Mesendoderm (in vitro differentiated cells): ENCODE results near the gene RAB43.
"Not testable (repeated sequence)": the region's sequence is repeated elsewhere in the genome, so short reads cannot be mapped to it uniquely, and the experiment has no call there.

Source experiments
- DNase-seq: peaks from one replicate; pipeline ENCODE4 v3.0.0; 2013
- H2AK5ac ChIP-seq: 2 replicates; pipeline ENCODE4 v1.6.1; 2013; ENCODE audit warnings: low read length, inconsistent platforms
- H2BK120ac ChIP-seq: 2 replicates; pipeline ENCODE4 v1.6.1; 2013; ENCODE audit warnings: low read depth, mild to moderate bottlenecking, low read length, moderate library complexity, mixed read lengths
- H2BK15ac ChIP-seq: replicated peaks from 2 replicates; pipeline ENCODE4 v1.6.1; 2013; ENCODE audit warnings: low read depth, mild to moderate bottlenecking, moderate library complexity
- H2BK5ac ChIP-seq: 2 replicates; pipeline ENCODE4 v1.6.1; 2013; ENCODE audit warnings: low read length, inconsistent platforms
- H3K18ac ChIP-seq: 2 replicates; pipeline ENCODE4 v1.6.1; 2013; ENCODE audit warnings: mild to moderate bottlenecking, low read length, mixed read lengths
- H3K23ac ChIP-seq: one replicate; pipeline ENCODE4 v1.6.1; 2013; ENCODE audit warnings: low read length
- H3K27ac ChIP-seq: 2 replicates; pipeline ENCODE4 v1.5.1; 2013; ENCODE audit warnings: low read depth, mild to moderate bottlenecking, inconsistent platforms, low read length, moderate library complexity
- H3K27me3 ChIP-seq: 2 replicates; pipeline ENCODE4 v1.6.1; 2013; ENCODE audit warnings: low read length, control low read depth, mild to moderate bottlenecking, inconsistent platforms; ENCODE audit not compliant: insufficient read depth, poor library complexity
- H3K36me3 ChIP-seq: 2 replicates; pipeline ENCODE4 v1.6.1; 2013; ENCODE audit warnings: low read length, inconsistent platforms; ENCODE audit not compliant: control insufficient read depth, insufficient read depth
- H3K4ac ChIP-seq: one replicate; pipeline ENCODE4 v1.6.1; 2013; ENCODE audit warnings: low read depth, mild to moderate bottlenecking, low read length, moderate library complexity
- H3K4me1 ChIP-seq: 2 replicates; pipeline ENCODE4 v1.6.1; 2013; ENCODE audit warnings: low read depth, low read length, inconsistent platforms; ENCODE audit not compliant: control insufficient read depth
- H3K4me2 ChIP-seq: 2 replicates; pipeline ENCODE4 v1.6.1; 2013; ENCODE audit warnings: low read length
- H3K4me3 ChIP-seq: 2 replicates; pipeline ENCODE4 v1.5.1; 2013; ENCODE audit warnings: mild to moderate bottlenecking, low read length
- H3K56ac ChIP-seq: one replicate; pipeline ENCODE4 v1.6.1; 2013; ENCODE audit warnings: low read length
- H3K79me1 ChIP-seq: 2 replicates; pipeline ENCODE4 v1.6.1; 2013; ENCODE audit warnings: low read length, inconsistent platforms
- H3K79me2 ChIP-seq: 2 replicates; pipeline ENCODE4 v1.6.1; 2013; ENCODE audit warnings: mild to moderate bottlenecking, low read length; ENCODE audit not compliant: control insufficient read depth, insufficient read depth
- H3K9ac ChIP-seq: 2 replicates; pipeline ENCODE4 v1.6.1; 2013; ENCODE audit warnings: low read length, inconsistent platforms
- H4K5ac ChIP-seq: one replicate; pipeline ENCODE4 v1.6.1; 2013; ENCODE audit warnings: low read length
- H4K8ac ChIP-seq: one replicate; pipeline ENCODE4 v1.6.1; 2013; ENCODE audit warnings: low read depth, mild to moderate bottlenecking, control low read depth, low read length, moderate library complexity
- WGBS: extraction: QIAGEN DNeasy Blood & Tissue Kit; methylation state at CpG from one replicate; pipeline ENCODE4 v1.1.7; 2013; ENCODE audit warnings: low lambda C conversion rate, missing lambda C conversion rate; ENCODE audit not compliant: insufficient coverage; ENCODE audit errors: extremely low coverage; 5-methylcytosine and 5-hydroxymethylcytosine counted together

The RAB43 gene

GRCh38 chr3:129161860-129162271 is 40.3 kb upstream of the RAB43 start:
- Histone ChIP-seq H3K4ac (no peak overlapping the region), H2AK5ac (no peak overlapping the region)
- peak; percentile 55 for DNase-seq

DNA sequence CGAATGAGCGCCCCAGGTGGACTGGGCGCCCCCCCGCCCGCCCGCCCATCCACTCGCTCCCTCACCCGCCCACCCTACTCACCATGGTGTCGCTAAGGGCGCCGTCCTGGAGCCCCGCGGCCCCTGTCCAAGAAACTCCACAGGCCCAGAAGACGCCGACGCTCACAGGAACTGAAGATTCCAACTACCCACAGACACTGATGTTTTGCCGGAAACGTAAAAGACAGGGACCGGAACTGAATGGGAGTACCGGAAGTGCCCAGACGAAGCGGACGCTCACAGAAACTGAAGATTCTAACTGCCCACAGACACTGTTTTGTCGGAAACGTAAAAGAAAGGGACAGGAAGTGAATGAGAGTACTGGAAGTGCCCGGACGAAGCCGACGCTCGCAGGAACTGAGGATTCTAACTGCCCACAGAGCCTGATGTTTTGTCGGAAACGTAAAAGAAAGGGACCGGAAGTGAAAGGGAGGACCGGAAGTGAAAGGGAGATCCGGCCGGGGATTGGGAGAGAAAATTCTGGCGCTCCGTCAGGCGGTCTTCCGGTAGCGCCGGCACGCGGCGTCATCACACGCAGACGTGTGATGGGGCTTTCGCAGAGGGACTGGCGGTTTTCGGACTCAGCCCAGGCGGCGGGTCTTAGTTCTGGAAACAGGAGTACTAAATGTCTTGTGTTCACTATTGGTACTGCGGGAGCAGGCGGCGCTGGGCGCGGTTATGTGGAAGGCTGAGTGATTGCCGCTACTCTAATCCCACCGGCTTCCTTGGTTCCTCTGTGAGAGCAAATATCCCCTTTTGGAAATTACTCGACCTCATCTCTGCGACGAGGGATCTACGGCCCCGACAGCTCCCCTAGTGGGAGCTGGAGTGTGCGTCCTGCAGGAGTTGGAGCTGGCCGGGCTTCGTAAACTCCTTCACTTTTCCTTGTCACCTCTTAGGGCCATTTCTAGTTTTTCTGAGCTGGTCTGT is 39.6 kb upstream of the RAB43 start, which contains the start of gene ISY1:
TSS of gene ISY1 (minus strand) at position 173 of the 969 bp plus-strand sequence. CDS start at position 85, 88 bp downstream.
- peaks cover 13% of the 10 kb centered on the region for H3K79me2 ChIP-seq
- peak; percentile 98 for DNase-seq
- peak within 1 kb of the TSS; percentile 94 for H3K27ac ChIP-seq
- no peak within 1 kb of the TSS for H2AK5ac ChIP-seq
- peaks cover 6% of the 10 kb centered on the region for H3K79me1 ChIP-seq
- peak within 1 kb of the TSS; percentile 94 for H3K56ac ChIP-seq
- H3K36me3 ChIP-seq: no peaks in the 10 kb centered on the region
- H3K4me2 ChIP-seq: peak within 1 kb of the TSS; percentile 86
- no peak within 1 kb of the TSS for H3K23ac ChIP-seq
- H4K5ac ChIP-seq: peak within 1 kb of the TSS; percentile 76
- peaks cover 2% of the 10 kb centered on the region for H3K27me3 ChIP-seq
- peak within 1 kb of the TSS; percentile 58 for H4K8ac ChIP-seq
- H3K18ac ChIP-seq: peak within 1 kb of the TSS; percentile 43
- H2BK15ac ChIP-seq: no peak within 1 kb of the TSS
- peak within 1 kb of the TSS; percentile 90 for H3K4ac ChIP-seq
- peak within 1 kb of the TSS; percentile 67 for H2BK120ac ChIP-seq
- peak within 1 kb of the TSS; percentile 69 for H2BK5ac ChIP-seq
- H3K4me1 ChIP-seq: no peaks in the 10 kb centered on the region
- WGBS: no CpG with 5 or more reads among the region's 67 CpGs
- peak within 1 kb of the TSS; percentile 75 for H3K4me3 ChIP-seq
- peak within 1 kb of the TSS; percentile 84 for H3K9ac ChIP-seq

More at GRCh38 chr3:129161860-129162271, 40.3 kb upstream of the RAB43 start:
- H3K4me3 ChIP-seq: peak overlapping the region; percentile 74
- no peak overlapping the region for H2BK15ac ChIP-seq
- H3K56ac ChIP-seq: peak overlapping the region; percentile 94
- peaks cover 2% of the 10 kb centered on the region for H3K27me3 ChIP-seq
- H2BK5ac ChIP-seq: no peak overlapping the region
- H3K79me2 ChIP-seq: peaks cover 13% of the 10 kb centered on the region
- H4K5ac ChIP-seq: no peak overlapping the region
- no CpG with 5 or more reads among the region's 12 CpGs for WGBS
- peak overlapping the region; percentile 86 for H3K4me2 ChIP-seq
- H2BK120ac ChIP-seq: no peak overlapping the region
- H4K8ac ChIP-seq: peak overlapping the region; percentile 58
- H3K79me1 ChIP-seq: peaks cover 6% of the 10 kb centered on the region
- no peak overlapping the region for H3K23ac ChIP-seq
- H3K4me1 ChIP-seq: no peaks in the 10 kb centered on the region
- H3K27ac ChIP-seq: peak overlapping the region; percentile 83
- H3K36me3 ChIP-seq: no peaks in the 10 kb centered on the region
- no peak overlapping the region for H3K18ac ChIP-seq
- peak overlapping the region; percentile 84 for H3K9ac ChIP-seq

GRCh38 chr3:129144786-129145185 is 23.2 kb upstream of the RAB43 start:
- Histone ChIP-seq H3K18ac (no peak overlapping the region), H3K4me3 (no peak overlapping the region), H3K79me2 (no peaks in the 10 kb centered on the region), H2AK5ac (no peak overlapping the region), H3K27ac (no peak overlapping the region), H3K36me3 (peaks cover 2% of the 10 kb centered on the region), H2BK120ac (no peak overlapping the region), H3K56ac (no peak overlapping the region), H2BK5ac (no peak overlapping the region), H3K23ac (no peak overlapping the region), H3K4me2 (no peak overlapping the region), H2BK15ac (no peak overlapping the region), H4K8ac (no peak overlapping the region), H3K4me1 (no peaks in the 10 kb centered on the region), H4K5ac (no peak overlapping the region), H3K4ac (no peak overlapping the region), H3K79me1 (no peaks in the 10 kb centered on the region), H3K27me3 (peaks cover 3% of the 10 kb centered on the region), H3K9ac (no peak overlapping the region)
- DNase-seq: no peak

- H3K4me3 ChIP-seq, H3K79me1 ChIP-seq, H3K9ac ChIP-seq, H3K18ac ChIP-seq, DNase-seq, H3K4me2 ChIP-seq, H3K4ac ChIP-seq, H3K36me3 ChIP-seq, H2AK5ac ChIP-seq, H2BK15ac ChIP-seq, H3K27ac ChIP-seq, H3K56ac ChIP-seq, H3K79me2 ChIP-seq, H3K23ac ChIP-seq, H3K4me1 ChIP-seq, H4K5ac ChIP-seq, H2BK120ac ChIP-seq, H2BK5ac ChIP-seq, H4K8ac ChIP-seq, H3K27me3 ChIP-seq: not testable (repeated sequence)
- no CpG with 5 or more reads among the region's 5 CpGs for WGBS
Measured at GRCh38 chr3:129141011-129141410, 19.4 kb upstream of the RAB43 start.

- Histone ChIP-seq H3K36me3 (no peaks in the 10 kb centered on the region), H4K5ac (no peak overlapping the region), H3K4ac (no peak overlapping the region), H2BK120ac (no peak overlapping the region), H3K4me2 (no peak overlapping the region), H3K27me3 (no peaks in the 10 kb centered on the region), H3K79me2 (no peaks in the 10 kb centered on the region), H3K56ac (no peak overlapping the region), H2AK5ac (no peak overlapping the region), H2BK15ac (no peak overlapping the region), H3K4me1 (no peaks in the 10 kb centered on the region), H4K8ac (no peak overlapping the region), H3K79me1 (no peaks in the 10 kb centered on the region), H3K23ac (no peak overlapping the region), H2BK5ac (no peak overlapping the region), H3K9ac (no peak overlapping the region), H3K18ac (no peak overlapping the region), H3K4me3 (no peak overlapping the region), H3K27ac (no peak overlapping the region)
- no peak for DNase-seq
- WGBS: no CpG with 5 or more reads among the region's 1 CpG
Measured at GRCh38 chr3:129139911-129140310, 18.3 kb upstream of the RAB43 start.
